Peyer's patch (tissue), 4 donors: ENCODE results near the gene FAT1.

Source experiments
- CTCF ChIP-seq, 6 experiments: fragments of 450-650 bp in 4 of 6; fragments of 200-600 bp in 2 of 6; sonication (generic) in 1 of 6; IDR thresholded peaks; one replicate each; pipeline ENCODE4 v1.5.1; 2017 to 2019; ENCODE audit warnings: antibody characterized with exemption in 6 of 6, mild to moderate bottlenecking in 3 of 6, moderate library complexity in 1 of 6
- POLR2A ChIP-seq, 2 donors: fragments of 450-650 bp; IDR thresholded peaks; one replicate each; pipeline ENCODE4 v1.5.1; 2017; ENCODE audit warnings: antibody characterized with exemption in 2 of 2, mild to moderate bottlenecking in 2 of 2, moderate library complexity in 2 of 2

DNA sequence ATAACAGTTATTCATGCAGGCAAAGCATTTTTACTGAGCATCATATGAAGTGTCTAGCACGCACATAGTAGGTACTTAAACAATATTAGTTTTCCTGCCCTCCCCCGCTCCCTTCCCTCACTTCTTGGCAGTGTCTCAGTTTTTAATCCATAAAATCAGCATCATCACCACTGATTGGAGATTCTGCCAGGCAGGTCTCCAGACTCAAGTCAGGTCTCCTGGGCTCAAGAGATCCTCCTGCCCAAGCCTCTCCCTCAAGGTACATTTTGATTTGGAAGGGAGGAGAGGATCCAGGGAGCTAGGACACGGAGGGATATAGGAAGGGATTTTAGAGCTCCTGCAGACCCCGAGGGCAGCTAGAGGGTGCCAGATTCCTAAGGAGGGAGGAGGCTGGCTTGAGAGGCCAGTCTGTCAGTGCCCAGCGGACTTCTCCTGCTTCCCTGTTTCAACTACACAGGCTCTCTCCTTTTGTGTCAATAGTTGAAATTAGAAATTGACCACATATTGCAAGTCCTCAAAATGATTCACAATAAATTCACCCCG is 4.4 kb upstream of the FAT1 start:
- TF ChIP-seq CTCF (IDR thresholded peaks at IDR 0.05) = peak in 1 of 6 experiments; percentile 35
- peak in 1 of 2 donors; percentile 20 for TF ChIP-seq POLR2A (IDR thresholded peaks at IDR 0.05)
